GM06990 (cell line): ENCODE measurements around the gene TTC28.

Source experiments
- DNase-seq: peaks from one replicate; pipeline ENCODE4 v3.0.0-alpha.2; 2011; ENCODE audit not compliant: insufficient read length; ENCODE audit errors: extremely low read depth
- H3K27me3 ChIP-seq: replicated peaks from 2 replicates; pipeline ENCODE4 v1.6.0; 2011; ENCODE audit warnings: low read length; ENCODE audit not compliant: control insufficient read depth, insufficient read depth
- H3K36me3 ChIP-seq: 2 replicates; pipeline ENCODE4 v1.5.1; 2011; ENCODE audit warnings: low read length; ENCODE audit not compliant: control insufficient read depth, insufficient read depth
- H3K4me3 ChIP-seq: replicated peaks from 2 replicates; pipeline ENCODE4 v1.5.1; 2011; ENCODE audit warnings: low read depth, mild to moderate bottlenecking, control low read depth, low read length
- TF ChIP-seq, protein P1 (sequence below): IDR thresholded peaks from 2 replicates; pipeline ENCODE4 v1.5.1; 2011; ENCODE audit warnings: low read length, control low read depth, mild to moderate bottlenecking, inconsistent platforms; ENCODE audit not compliant: insufficient read depth, poor library complexity, severe bottlenecking

The TTC28 gene

DNA sequence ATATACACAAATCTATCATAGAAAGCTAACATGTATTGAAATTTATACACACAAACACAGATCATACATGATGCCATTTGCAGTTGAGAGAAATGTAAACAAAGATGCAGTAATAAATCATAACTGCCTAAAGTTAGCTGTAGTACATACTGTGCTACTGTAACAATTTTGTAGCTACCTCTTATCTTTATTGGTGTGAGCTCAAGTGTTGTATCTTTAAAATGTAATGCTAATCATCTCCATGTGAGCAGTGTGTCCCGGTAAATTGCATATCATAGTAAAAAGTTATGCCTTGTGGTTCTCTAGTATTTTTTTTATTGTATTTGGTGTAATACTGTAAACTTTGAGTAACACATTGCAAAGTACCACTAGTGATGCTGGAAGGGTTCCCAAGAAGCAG, 743.7 kb downstream of the TTC28 start:
- no peaks in the 10 kb centered on the region for H3K27me3 ChIP-seq
- TF ChIP-seq, protein P1, sequence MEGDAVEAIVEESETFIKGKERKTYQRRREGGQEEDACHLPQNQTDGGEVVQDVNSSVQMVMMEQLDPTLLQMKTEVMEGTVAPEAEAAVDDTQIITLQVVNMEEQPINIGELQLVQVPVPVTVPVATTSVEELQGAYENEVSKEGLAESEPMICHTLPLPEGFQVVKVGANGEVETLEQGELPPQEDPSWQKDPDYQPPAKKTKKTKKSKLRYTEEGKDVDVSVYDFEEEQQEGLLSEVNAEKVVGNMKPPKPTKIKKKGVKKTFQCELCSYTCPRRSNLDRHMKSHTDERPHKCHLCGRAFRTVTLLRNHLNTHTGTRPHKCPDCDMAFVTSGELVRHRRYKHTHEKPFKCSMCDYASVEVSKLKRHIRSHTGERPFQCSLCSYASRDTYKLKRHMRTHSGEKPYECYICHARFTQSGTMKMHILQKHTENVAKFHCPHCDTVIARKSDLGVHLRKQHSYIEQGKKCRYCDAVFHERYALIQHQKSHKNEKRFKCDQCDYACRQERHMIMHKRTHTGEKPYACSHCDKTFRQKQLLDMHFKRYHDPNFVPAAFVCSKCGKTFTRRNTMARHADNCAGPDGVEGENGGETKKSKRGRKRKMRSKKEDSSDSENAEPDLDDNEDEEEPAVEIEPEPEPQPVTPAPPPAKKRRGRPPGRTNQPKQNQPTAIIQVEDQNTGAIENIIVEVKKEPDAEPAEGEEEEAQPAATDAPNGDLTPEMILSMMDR: no peak

DNA sequence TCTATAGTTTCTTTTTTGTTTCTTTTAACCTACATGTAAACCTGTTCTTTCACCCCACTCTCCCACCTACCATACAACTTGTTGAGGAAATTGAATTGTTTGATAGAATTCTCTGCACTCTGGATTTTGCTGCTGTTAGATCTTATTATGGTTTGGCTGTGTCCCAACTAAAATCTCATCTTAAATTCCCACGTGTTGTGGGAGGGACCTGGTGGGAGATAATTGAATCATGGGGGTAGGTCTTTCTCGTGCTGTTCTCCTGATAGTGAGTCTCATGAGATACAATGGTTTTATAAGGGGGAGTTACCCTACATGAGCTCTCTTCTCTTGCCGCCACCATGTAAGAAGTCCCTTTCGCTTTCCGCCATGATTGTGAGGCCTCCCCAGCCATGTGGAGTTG, 745.6 kb downstream of the TTC28 start:
- no peak for DNase-seq
- Histone ChIP-seq H3K27me3 (no peaks in the 10 kb centered on the region), H3K36me3 (no peaks in the 10 kb centered on the region), H3K4me3 (no peak overlapping the region)
- TF ChIP-seq, protein P1: no peak

More for the DNA sequence above, 743.7 kb downstream of the TTC28 start:
- Histone ChIP-seq H3K36me3 (no peaks in the 10 kb centered on the region), H3K4me3 (no peak overlapping the region)
- DNase-seq: no peak

DNA sequence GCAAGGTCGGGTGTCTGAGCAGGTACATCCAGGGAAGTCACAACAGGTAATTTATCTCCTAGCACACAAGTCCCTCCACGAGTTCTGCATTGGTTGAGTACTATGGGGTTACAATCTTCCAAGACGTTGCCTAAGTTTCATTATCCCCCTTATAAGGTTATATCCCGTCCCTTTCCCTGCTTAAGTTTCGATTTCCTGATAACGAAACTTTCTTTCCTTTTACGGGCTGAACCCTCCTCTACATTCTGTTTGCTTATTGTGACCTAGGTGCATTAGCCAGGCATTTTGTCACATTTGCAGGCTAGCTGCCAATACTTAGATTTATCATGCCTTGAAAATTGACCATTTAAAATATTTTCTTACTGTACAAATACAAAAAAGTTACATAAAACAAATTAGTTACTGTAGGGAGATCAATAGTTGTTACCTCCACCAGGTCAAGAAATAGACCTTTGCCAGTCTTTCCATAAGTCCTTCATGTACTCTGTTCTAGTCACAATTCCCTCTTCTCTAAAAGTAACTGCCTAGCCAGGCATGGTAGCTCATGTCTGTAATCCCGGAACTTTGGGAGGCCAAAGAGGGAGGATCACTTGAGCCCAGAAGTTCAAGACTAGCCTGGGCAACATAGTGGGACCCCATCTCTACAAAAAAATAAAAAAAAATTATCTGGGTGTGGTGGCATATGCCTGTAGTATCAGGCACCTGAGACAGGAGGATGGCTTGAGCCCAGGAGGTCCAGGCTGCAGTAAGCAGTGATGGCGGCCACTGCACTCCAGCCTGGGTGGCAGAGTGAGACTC, 746.3 kb downstream of the TTC28 start:
- no peak overlapping the region for H3K4me3 ChIP-seq
- DNase-seq: no peak
- no peaks in the 10 kb centered on the region for H3K27me3 ChIP-seq
- TF ChIP-seq, protein P1: no peak
- no peaks in the 10 kb centered on the region for H3K36me3 ChIP-seq

DNA sequence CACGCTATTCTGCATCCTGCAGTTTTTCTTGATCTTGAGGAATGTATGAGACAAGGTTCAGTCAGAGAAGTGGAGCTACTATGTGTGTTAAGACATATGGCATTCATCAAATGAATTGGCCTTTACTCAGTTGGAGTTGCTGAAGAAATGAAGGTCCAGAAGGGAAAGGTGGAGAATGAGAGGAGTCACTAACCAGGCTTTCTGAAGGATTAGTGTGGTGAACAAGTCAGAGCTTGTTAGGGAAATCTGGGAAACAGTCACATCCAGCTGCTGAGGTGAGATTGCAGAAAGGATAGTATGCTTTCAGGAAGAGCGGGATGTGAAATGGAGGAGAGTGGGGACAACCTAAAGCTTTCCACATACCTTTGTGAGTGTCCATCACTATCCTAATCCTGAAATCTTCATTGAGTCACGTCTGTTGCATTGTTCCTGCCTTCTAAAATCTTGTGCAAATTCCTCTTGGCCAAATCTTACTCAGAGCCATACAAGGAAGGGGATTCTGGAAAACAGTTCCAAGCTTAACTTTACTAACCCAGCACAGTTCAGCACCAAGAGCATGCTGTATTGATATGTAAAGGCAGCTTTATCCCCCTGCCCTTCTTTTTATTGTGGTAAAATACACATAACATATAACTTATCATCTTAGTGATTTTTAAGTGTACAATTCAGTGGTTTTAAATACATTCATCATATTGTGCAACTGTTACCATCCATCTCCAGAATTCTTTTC, 749.1 kb downstream of the TTC28 start:
- Histone ChIP-seq H3K27me3 (no peaks in the 10 kb centered on the region), H3K4me3 (no peak overlapping the region), H3K36me3 (no peaks in the 10 kb centered on the region)
- TF ChIP-seq, protein P1: no peak
- no peak for DNase-seq
